HEK293 (cell line): ENCODE measurements around the gene INSYN2A.

ENCODE experiments used
- CTCF ChIA-PET: fragments of 350-600 bp; formaldehyde crosslinking; extraction: SDS; loops from one replicate; lab custom pipeline; 2021; ENCODE audit warnings: antibody characterized with exemption; lab: Yijun Ruan, JAX
- POLR2A ChIA-PET: fragments of 300-600 bp; formaldehyde crosslinking; extraction: SDS; loops from one replicate; lab custom pipeline; 2020; ENCODE audit warnings: antibody characterized with exemption, inconsistent platforms; lab: Yijun Ruan, JAX
- H3K27ac ChIP-seq: fragments of 200-500 bp; sonication (Bioruptor generic); 2 replicates; pipeline ENCODE4 v1.5.1; 2014; ENCODE audit warnings: low read depth, low read length, control low read depth, inconsistent platforms; ENCODE audit errors: extremely low read depth
- H3K36me3 ChIP-seq, 2 experiments: fragments of 200-500 bp in 1 of 2; sonication (Bioruptor generic) in 1 of 2; 1 replicate in 1 of 2; 2 replicates in 1 of 2; pipeline ENCODE4 v1.5.1; 2014 to 2017; ENCODE audit warnings: inconsistent platforms in 2 of 2, low read length in 2 of 2; ENCODE audit not compliant: control insufficient read depth in 2 of 2, insufficient read depth in 1 of 2
- H3K4me1 ChIP-seq: fragments of 200-500 bp; sonication (Bioruptor generic); 2 replicates; pipeline ENCODE4 v1.5.1; 2014; ENCODE audit warnings: mild to moderate bottlenecking, low read length, inconsistent platforms; ENCODE audit not compliant: control insufficient read depth, insufficient read depth
- H3K4me3 ChIP-seq: 2 replicates; pipeline ENCODE4 v1.5.1; 2011; ENCODE audit warnings: low read depth, mild to moderate bottlenecking, control low read depth, low read length, moderate library complexity
- H3K9me3 ChIP-seq: fragments of 200-500 bp; sonication (Bioruptor generic); 2 replicates; pipeline ENCODE4 v1.5.1; 2014; ENCODE audit warnings: low read depth, low read length, inconsistent platforms; ENCODE audit not compliant: control insufficient read depth, insufficient read depth
- BCL6B ChIP-seq: fragments of 450-650 bp; formaldehyde crosslinking; IDR thresholded peaks from 2 replicates; pipeline ENCODE4 v1.5.1; 2017; ENCODE audit warnings: missing biosample characterization, missing genetic modification characterization
- GFI1B ChIP-seq: fragments of 450-650 bp; formaldehyde crosslinking; IDR thresholded peaks from 2 replicates; pipeline ENCODE4 v1.5.1; 2016; ENCODE audit warnings: missing biosample characterization, missing genetic modification characterization
- GLIS1 ChIP-seq: fragments of 450-650 bp; formaldehyde crosslinking; IDR thresholded peaks from 2 replicates; pipeline ENCODE4 v1.5.1; 2016; ENCODE audit warnings: missing biosample characterization, missing genetic modification characterization
- HIC1 ChIP-seq: fragments of 450-650 bp; formaldehyde crosslinking; IDR thresholded peaks from 2 replicates; pipeline ENCODE4 v1.5.1; 2016; ENCODE audit warnings: missing biosample characterization, missing genetic modification characterization
- HOXD13 ChIP-seq: sonication (generic); formaldehyde crosslinking; IDR thresholded peaks from 2 replicates; pipeline ENCODE4 v1.8.0; 2022; ENCODE audit warnings: missing genetic modification reagents, borderline replicate concordance
- PBX3 ChIP-seq: sonication (generic); formaldehyde crosslinking; IDR thresholded peaks from 2 replicates; pipeline ENCODE4 v1.8.1; 2022; ENCODE audit warnings: mild to moderate bottlenecking, moderate library complexity, missing genetic modification reagents
- PRDM1 ChIP-seq: fragments of 450-650 bp; formaldehyde crosslinking; IDR thresholded peaks from 2 replicates; pipeline ENCODE4; 2016; ENCODE audit warnings: missing biosample characterization, missing genetic modification characterization
- ZNF146 ChIP-seq: fragments of 450-650 bp; formaldehyde crosslinking; IDR thresholded peaks from 2 replicates; pipeline ENCODE4 v1.5.1; 2016; ENCODE audit warnings: missing biosample characterization, missing genetic modification characterization
- ZNF148 ChIP-seq: fragments of 450-650 bp; formaldehyde crosslinking; IDR thresholded peaks from 2 replicates; pipeline ENCODE4 v1.5.0; 2017; ENCODE audit warnings: missing biosample characterization, missing genetic modification characterization, borderline replicate concordance
- ZNF19 ChIP-seq: fragments of 450-650 bp; formaldehyde crosslinking; IDR thresholded peaks from 2 replicates; pipeline ENCODE4; 2016; ENCODE audit warnings: missing biosample characterization, missing genetic modification characterization, low read depth
- ZNF2 ChIP-seq: fragments of 450-650 bp; formaldehyde crosslinking; IDR thresholded peaks from 2 replicates; pipeline ENCODE4 v1.5.1; 2016; ENCODE audit warnings: missing biosample characterization, missing genetic modification characterization
- ZNF221 ChIP-seq: fragments of 450-650 bp; formaldehyde crosslinking; IDR thresholded peaks from 2 replicates; pipeline ENCODE4 v1.5.1; 2017; ENCODE audit warnings: missing biosample characterization, missing genetic modification characterization, borderline replicate concordance
- ZNF354C ChIP-seq: fragments of 450-650 bp; formaldehyde crosslinking; IDR thresholded peaks from 2 replicates; pipeline ENCODE4 v1.5.1; 2016; ENCODE audit warnings: missing biosample characterization, missing genetic modification characterization, low read depth, borderline replicate concordance
- ZNF394 ChIP-seq: fragments of 450-650 bp; formaldehyde crosslinking; IDR thresholded peaks from 2 replicates; pipeline ENCODE4 v1.5.1; 2016; ENCODE audit warnings: missing biosample characterization, missing genetic modification characterization, mild to moderate bottlenecking, moderate library complexity, borderline replicate concordance
- ZNF426 ChIP-seq: fragments of 450-650 bp; formaldehyde crosslinking; IDR thresholded peaks from 2 replicates; pipeline ENCODE4 v1.5.1; 2017; ENCODE audit warnings: missing biosample characterization, missing genetic modification characterization, mild to moderate bottlenecking, inconsistent platforms, moderate library complexity
- ZNF521 ChIP-seq: fragments of 450-650 bp; formaldehyde crosslinking; IDR thresholded peaks from 2 replicates; pipeline ENCODE4 v1.5.1; 2017; ENCODE audit warnings: missing biosample characterization, mild to moderate bottlenecking, missing genetic modification characterization
- ZNF555 ChIP-seq: fragments of 450-650 bp; formaldehyde crosslinking; conservative IDR thresholded peaks from 2 replicates; pipeline ENCODE4 v1.5.1; 2017; ENCODE audit warnings: missing biosample characterization, mild to moderate bottlenecking, missing genetic modification characterization, inconsistent platforms
- ZNF610 ChIP-seq: fragments of 450-650 bp; formaldehyde crosslinking; IDR thresholded peaks from 2 replicates; pipeline ENCODE4 v1.5.1; 2016; ENCODE audit warnings: missing biosample characterization, missing genetic modification characterization, borderline replicate concordance
- ZNF629 ChIP-seq: fragments of 450-650 bp; formaldehyde crosslinking; IDR thresholded peaks from 2 replicates; pipeline ENCODE4 v1.5.1; 2017; ENCODE audit warnings: missing biosample characterization, missing genetic modification characterization
- ZNF658 ChIP-seq: fragments of 450-650 bp; formaldehyde crosslinking; IDR thresholded peaks from 2 replicates; pipeline ENCODE4; 2016; ENCODE audit warnings: missing biosample characterization, missing genetic modification characterization
- ZNF776 ChIP-seq: fragments of 450-650 bp; formaldehyde crosslinking; IDR thresholded peaks from 2 replicates; pipeline ENCODE4 v1.5.0; 2017; ENCODE audit warnings: missing biosample characterization, missing genetic modification characterization, borderline replicate concordance
- ZSCAN23 ChIP-seq: fragments of 450-650 bp; formaldehyde crosslinking; IDR thresholded peaks from 2 replicates; pipeline ENCODE4 v1.5.1; 2016; ENCODE audit warnings: missing biosample characterization, missing genetic modification characterization

Gene INSYN2A

GRCh38 chr10:127168261-127168660 lies 28.1 kb downstream of the INSYN2A start:
- no peaks in the 10 kb centered on the region for H3K36me3 ChIP-seq
- H3K4me1 ChIP-seq, result 0 out of 2 replicates have a peak, but pooled peaks cover 3% of the 10 kb centered on the region
- POLR2A ChIA-PET, result no interaction called here
- H3K9me3 ChIP-seq, result no peaks in the 10 kb centered on the region
- CTCF ChIA-PET, result no interaction called here
- H3K4me3 ChIP-seq, result no peak overlapping the region
- TF ChIP-seq ZNF658 (no peak), ZNF610 (no peak), ZNF521 (no peak), ZNF146 (tag by site-specific recombination) (no peak), ZNF629 (tag by site-specific recombination) (no peak), HIC1 (tag by site-specific recombination) (no peak), PRDM1 (tag by site-specific recombination) (no peak), ZNF354C (tag by site-specific recombination) (no peak), ZNF776 (no peak), ZNF19 (tag by site-specific recombination) (no peak), ZNF555 (no peak)
- H3K27ac ChIP-seq, result no peak overlapping the region

- no peak overlapping the region for H3K4me3 ChIP-seq
- TF ChIP-seq ZNF426 (tag by site-specific recombination) (no peak), BCL6B (tag by site-specific recombination) (no peak), ZNF221 (tag by site-specific recombination) (no peak), ZNF394 (tag by site-specific recombination) (no peak), ZNF148 (tag by site-specific recombination) (no peak), HOXD13 (CRISPR knock-in tag) (no peak), PBX3 (no peak), ZNF2 (no peak), GLIS1 (tag by site-specific recombination) (no peak), GFI1B (no peak), ZSCAN23 (tag by site-specific recombination) (no peak)
- TF ChIP-seq, all 188 proteins: peak for 0
- Histone ChIP-seq H3K4me1 (0 out of 2 replicates have a peak, but pooled peaks cover 3% of the 10 kb centered on the region), H3K9me3 (no peaks in the 10 kb centered on the region), H3K36me3 (no peaks in the 10 kb centered on the region), H3K27ac (no peak overlapping the region)
- CTCF ChIA-PET, result interaction anchor here (0.7 kb wide), 1 partner anchor 64 kb away, joined by 3 read pairs; no protein-coding TSS in a partner anchor
- POLR2A ChIA-PET, result no interaction called here
Measured at GRCh38 chr10:127162841-127163240, 33.5 kb downstream of the INSYN2A start.
